ENCODE data around the gene SLC35E2B.
"Not testable (repeated sequence)": the region's sequence is repeated elsewhere in the genome, so short reads cannot be mapped to it uniquely, and the experiment has no call there.

GRCh38 chr1:1724035-1724864, 31.7 kb upstream of the SLC35E2B start, which contains the start of gene CDK11A:
- peak; percentile 10; the same call in 1 of the 2 replicates for TF ChIP-seq CTCF (IDR thresholded peaks at IDR 0.05; ENCODE audit: low read depth, low read length)
- not testable (repeated sequence) for TF ChIP-seq EZH2phosphoT487 (IDR thresholded peaks at IDR 0.05; ENCODE audit: low read depth)

Measured in OCI-LY3 (cell line).